Pancreas (tissue), 10 donors: Measurements from ENCODE around the gene METTL21A. TPM values are rescaled to one million over a fixed set of nuclear protein-coding genes. Genes with fewer than 3 reads are reported as not detected.

ENCODE experiments used
- ATAC-seq, 4 donors: fragments of 200-7000 bp; cut with Tn5 transposase; one replicate each; pipeline versions ENCODE4 v1.8.0 to v1.9.1; 2020; ENCODE audit warnings: mild to moderate bottlenecking in 4 of 4, moderate library complexity in 4 of 4
- DNase-seq, 6 donors: peaks; one replicate each; pipeline ENCODE4 v3.0.0-alpha.2; 2020
- FAIRE-seq: peaks from 2 replicates; lab custom pipeline; 2012; peaks lifted over from hg19 to GRCh38; lab: Jason Lieb, UNC
- H3K27ac ChIP-seq, 4 donors: fragments of 200-600 bp; sonication (generic); 1 replicate in 3 of 4; 2 replicates in 1 of 4; pipeline versions ENCODE4 v1.5.0 to v1.8.0; 2020
- H3K27me3 ChIP-seq, 4 donors: fragments of 200-600 bp; one replicate each; pipeline ENCODE4 v1.8.0; 2021
- H3K36me3 ChIP-seq, 3 donors: fragments of 200-600 bp; sonication (generic) in 1 of 3; one replicate each; pipeline versions ENCODE4 v1.5.0 to v1.8.0; 2020 to 2021
- H3K4me1 ChIP-seq, 3 donors: fragments of 200-600 bp; one replicate each; pipeline ENCODE4 v1.8.0; 2021
- H3K4me3 ChIP-seq, 4 donors: fragments of 200-600 bp; sonication (generic) in 2 of 4; one replicate each; pipeline versions ENCODE4 v1.5.0 to v1.8.0; 2020 to 2021
- H3K9me3 ChIP-seq, 4 donors: fragments of 200-600 bp; one replicate each; pipeline ENCODE4 v1.8.0; 2021
- WGBS, 2 donors: extraction: QIAGEN DNeasy Blood & Tissue Kit; methylation state at CpG; one replicate each; pipeline ENCODE4 v1.1.7; 2013; 5-methylcytosine and 5-hydroxymethylcytosine counted together
- intact Hi-C, 3 donors: fragments of 100-400 bp; cut with DNase I; formaldehyde crosslinking; loops; one replicate each; pipeline versions ENCODE4 v1.11.1 to v1.14.2; 2022
- polyA plus RNA-seq, 2 donors: library from polyadenylated mRNA; stranded (reverse); fragments of 200-250 nt; gene quantifications; one replicate each; pipeline ENCODE4 v1.2.3, GENCODE V29; 2013
- total RNA-seq, 6 donors: library from RNA; stranded (reverse); fragmentation: NEBNext Ultra II Directional in 4 of 6; extraction: Animal tissue kit (Norgen Biotek cat#: 25700) in 4 of 6; gene quantifications; one replicate each; pipeline versions ENCODE4 v1.2.1 to v1.2.4, GENCODE V29; 2021 to 2023
- TF ChIP-seq, protein P1 (sequence below), 4 donors: fragments of 200-600 bp; sonication (generic) in 3 of 4; IDR thresholded peaks; one replicate each; pipeline versions ENCODE4 v1.5.0 to v1.8.0; 2021; ENCODE audit warnings: antibody characterized with exemption in 4 of 4
- donor health status: healthy with polysubstance abuse.
- donor health status: DM: no; HTN: no; CAD: no; lungs with moderate emphysema.
- donor health status: DM: no; HTN: no; CAD: no.
- donor health status: control.
- donor health status: control.
- donor health status: Bipolar disorder and iron deficiency.
- donor health status: DM: yes; HTN: yes; CAD: no.
- donor health status: DM: no; HTN: no; CAD: no.
- donor health status: DM: no; HTN: no; CAD: no.
- donor health status: DM: yes; HTN: yes; CAD: no.

METTL21A gene
- total and polyA plus RNA-seq, 8 donors, result 4.2 to 9.1 (median 5.9) TPM

DNA sequence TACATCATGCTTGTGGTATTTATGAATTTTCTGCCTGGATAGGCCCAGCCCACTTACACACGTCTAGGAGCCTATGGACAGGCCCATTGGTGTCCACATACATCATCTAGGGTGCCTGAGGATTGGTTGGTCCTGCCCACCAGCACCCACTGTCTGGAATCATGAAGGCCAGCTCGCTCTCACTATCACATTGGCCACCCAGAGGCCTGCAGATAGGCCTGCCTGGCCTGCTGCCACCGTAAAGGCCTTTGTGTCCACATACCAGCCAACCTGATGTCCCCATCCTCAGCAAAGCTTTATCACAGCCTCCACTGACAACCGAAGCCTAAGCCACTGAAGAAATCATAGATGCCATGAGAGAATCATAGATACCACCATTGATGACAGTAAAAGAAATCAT is 40.2 kb downstream of the METTL21A start:
- TF ChIP-seq, protein P1, sequence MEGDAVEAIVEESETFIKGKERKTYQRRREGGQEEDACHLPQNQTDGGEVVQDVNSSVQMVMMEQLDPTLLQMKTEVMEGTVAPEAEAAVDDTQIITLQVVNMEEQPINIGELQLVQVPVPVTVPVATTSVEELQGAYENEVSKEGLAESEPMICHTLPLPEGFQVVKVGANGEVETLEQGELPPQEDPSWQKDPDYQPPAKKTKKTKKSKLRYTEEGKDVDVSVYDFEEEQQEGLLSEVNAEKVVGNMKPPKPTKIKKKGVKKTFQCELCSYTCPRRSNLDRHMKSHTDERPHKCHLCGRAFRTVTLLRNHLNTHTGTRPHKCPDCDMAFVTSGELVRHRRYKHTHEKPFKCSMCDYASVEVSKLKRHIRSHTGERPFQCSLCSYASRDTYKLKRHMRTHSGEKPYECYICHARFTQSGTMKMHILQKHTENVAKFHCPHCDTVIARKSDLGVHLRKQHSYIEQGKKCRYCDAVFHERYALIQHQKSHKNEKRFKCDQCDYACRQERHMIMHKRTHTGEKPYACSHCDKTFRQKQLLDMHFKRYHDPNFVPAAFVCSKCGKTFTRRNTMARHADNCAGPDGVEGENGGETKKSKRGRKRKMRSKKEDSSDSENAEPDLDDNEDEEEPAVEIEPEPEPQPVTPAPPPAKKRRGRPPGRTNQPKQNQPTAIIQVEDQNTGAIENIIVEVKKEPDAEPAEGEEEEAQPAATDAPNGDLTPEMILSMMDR (IDR thresholded peaks at IDR 0.05), result no peak
- no peaks in the 10 kb centered on the region for H3K4me1 ChIP-seq
- H3K4me3 ChIP-seq, result no peak overlapping the region
- H3K27me3 ChIP-seq, result no peaks in the 10 kb centered on the region
- ATAC-seq (no peak), FAIRE-seq (no peak), DNase-seq (no peak)
- intact Hi-C loops, result no loop called here
- 96 to 98% methylated on average over 4 of the region's 4 CpGs for WGBS, 2 donors
- H3K27ac ChIP-seq, result no peak overlapping the region
- no peaks in the 10 kb centered on the region for H3K9me3 ChIP-seq
- H3K36me3 ChIP-seq, result peaks cover 0 to 24% (median 4%) of the 10 kb centered on the region in 3 donors

DNA sequence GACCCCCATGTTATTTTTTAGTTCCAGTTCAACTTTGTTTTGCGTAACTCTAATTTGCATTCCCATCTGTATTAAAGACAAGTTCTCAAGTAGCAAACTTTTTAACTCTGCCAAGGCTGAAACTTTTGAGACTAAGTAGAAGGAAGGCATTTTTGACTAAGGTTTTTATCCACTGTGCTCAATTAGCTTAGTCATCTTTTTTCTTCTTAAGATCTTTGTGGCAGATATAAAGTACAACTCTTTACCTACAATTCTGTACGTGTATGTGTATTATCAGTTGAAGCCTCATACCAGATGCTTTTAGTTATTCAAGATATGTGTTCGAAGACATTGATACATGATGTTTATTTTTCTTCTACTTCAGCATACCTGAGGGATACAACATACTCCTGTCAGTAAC is 53.8 kb downstream of the METTL21A start:
- intact Hi-C loops, result no loop called here

DNA sequence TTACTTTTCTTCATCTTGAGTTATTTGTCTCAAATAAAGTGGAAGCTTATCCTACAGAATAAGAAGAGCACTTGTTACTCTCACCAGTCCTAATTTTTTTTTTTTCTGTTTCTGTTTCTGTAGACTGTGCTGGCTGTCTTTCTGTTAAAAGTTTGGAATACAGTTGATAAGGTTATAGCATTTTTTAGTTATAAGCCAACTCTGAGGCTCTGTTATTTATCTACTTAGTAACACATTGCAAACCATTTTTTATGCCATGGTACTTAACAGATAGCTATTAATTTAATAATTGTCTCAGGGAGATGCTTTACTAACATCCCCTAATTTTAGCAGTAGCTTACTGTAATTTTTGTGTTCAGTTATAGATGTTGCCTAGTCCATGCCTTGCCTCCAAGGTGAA is 57.5 kb downstream of the METTL21A start:
- no peak for FAIRE-seq
- TF ChIP-seq, protein P1 (IDR thresholded peaks at IDR 0.05), result no peak
- Histone ChIP-seq H3K4me3 (no peak overlapping the region), H3K27me3 (no peaks in the 10 kb centered on the region), H3K27ac (no peak overlapping the region), H3K9me3 (no peaks in the 10 kb centered on the region), H3K4me1 (no peaks in the 10 kb centered on the region), H3K36me3 (peaks cover 0 to 26% (median 0%) of the 10 kb centered on the region in 3 donors)
- ATAC-seq, result no peak
- intact Hi-C loops, result no loop called here
- no peak for DNase-seq

More for the DNA sequence above, 53.8 kb downstream of the METTL21A start:
- Histone ChIP-seq H3K27ac (no peak overlapping the region), H3K4me1 (no peaks in the 10 kb centered on the region), H3K4me3 (no peak overlapping the region), H3K36me3 (peaks cover 0 to 25% (median 0%) of the 10 kb centered on the region in 3 donors), H3K27me3 (no peaks in the 10 kb centered on the region), H3K9me3 (no peaks in the 10 kb centered on the region)
- ATAC-seq (no peak), DNase-seq (no peak), FAIRE-seq (no peak)
- whole genome bisulfite sequencing, 2 donors, result 67 to 71% methylated on average over 3 of the region's 3 CpGs
- TF ChIP-seq, protein P1 (IDR thresholded peaks at IDR 0.05), result no peak

DNA sequence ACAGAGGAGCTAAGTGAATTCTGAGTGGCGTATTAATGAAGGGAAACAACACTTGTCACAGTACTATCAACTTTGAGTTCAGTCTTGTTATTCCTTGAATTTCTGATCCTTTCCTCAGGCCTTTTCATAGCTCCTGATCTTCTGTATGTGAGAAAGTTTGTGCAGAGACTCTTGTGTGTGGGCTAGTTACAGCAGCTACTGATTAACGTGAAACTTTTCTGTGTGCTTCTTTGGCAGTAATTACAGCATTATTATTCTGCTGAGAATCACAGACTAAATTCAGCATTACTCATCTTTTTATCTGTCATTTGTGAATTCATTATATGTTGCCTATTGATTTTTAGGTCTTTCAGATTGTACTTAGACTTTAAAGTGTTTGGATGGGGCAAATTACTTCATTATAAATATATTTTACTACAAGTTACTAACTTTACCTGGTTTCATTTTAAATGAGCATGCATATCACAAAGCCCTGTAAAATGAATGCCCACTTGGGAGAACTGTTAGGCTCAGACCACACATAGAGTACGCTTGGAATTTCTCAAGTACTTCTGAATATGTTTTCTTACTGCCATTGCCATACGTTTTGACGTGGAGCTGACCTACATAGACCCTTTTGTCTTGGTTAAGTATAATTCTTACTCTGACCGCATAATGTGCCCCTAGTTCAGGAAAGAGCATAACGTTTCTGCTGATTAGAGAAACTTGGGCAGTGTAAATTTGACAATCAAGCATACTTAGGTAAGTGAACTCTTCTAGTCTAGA is 59.3 kb downstream of the METTL21A start:
- intact Hi-C loops, result no loop called here
- DNase-seq (no peak), FAIRE-seq (no peak), ATAC-seq (no peak)
- no peak overlapping the region for H3K27ac ChIP-seq
- 83 to 85% methylated on average over 7 of the region's 7 CpGs for WGBS, 2 donors
- H3K27me3 ChIP-seq, result no peaks in the 10 kb centered on the region
- no peaks in the 10 kb centered on the region for H3K4me1 ChIP-seq
- peaks cover 0 to 15% (median 0%) of the 10 kb centered on the region in 3 donors for H3K36me3 ChIP-seq
- TF ChIP-seq, protein P1 (IDR thresholded peaks at IDR 0.05), result no peak
- no peak overlapping the region for H3K4me3 ChIP-seq
- no peaks in the 10 kb centered on the region for H3K9me3 ChIP-seq

Other genes with a start within 250 kb of the METTL21A start
- gene CREB1, start 95.4 kb downstream of the METTL21A start, total RNA-seq, result 10 to 100 TPM; 16.7 to 36.4 (median 21.4) TPM
- 1 to 10 TPM; 3.2 to 6.3 TPM for gene CREB1, start 95.4 kb downstream of the METTL21A start, polyA plus RNA-seq
- 10 to 100 TPM in 4 of 6 donors, 1 to 10 TPM in 2; 8.4 to 12.4 (median 11.9) TPM for gene CCNYL1, start 86.2 kb upstream of the METTL21A start, total RNA-seq
- 1 to 10 TPM; 5.2 to 5.3 TPM for gene CCNYL1, start 86.2 kb upstream of the METTL21A start, polyA plus RNA-seq
- 10 to 100 TPM; 13.7 to 23.0 (median 15.7) TPM for gene FZD5, start 144.5 kb upstream of the METTL21A start, total RNA-seq
- gene FZD5, start 144.5 kb upstream of the METTL21A start, polyA plus RNA-seq, result 1 to 10 TPM; 5.3 to 7.2 TPM